Transverse colon (tissue), 4 donors: ENCODE measurements around the gene CYP4F12. TPM values are rescaled to one million over a fixed set of nuclear protein-coding genes. Genes with fewer than 3 reads are reported as not detected.
A peak's percentile ranks its signal among the peaks of the same experiment; 100 is the strongest.

Experiments
- DNase-seq: peaks from one replicate; pipeline ENCODE4 v3.0.0-alpha.2; 2019
- H3K27ac ChIP-seq, 4 donors: fragments of 200-600 bp; sonication (generic); 2 replicates each; pipeline ENCODE4 v1.5.1; 2016 to 2018; ENCODE audit warnings: inconsistent platforms in 4 of 4
- H3K27me3 ChIP-seq: fragments of 200-600 bp; sonication (generic); 2 replicates; pipeline ENCODE4 v1.5.1; 2017; ENCODE audit warnings: inconsistent platforms
- H3K36me3 ChIP-seq, 4 donors: fragments of 200-600 bp; sonication (generic); 2 replicates each; pipeline ENCODE4 v1.5.1; 2017 to 2019; ENCODE audit warnings: inconsistent platforms in 4 of 4
- H3K4me1 ChIP-seq, 4 donors: fragments of 200-600 bp; sonication (generic); 2 replicates each; pipeline ENCODE4 v1.5.1; 2017 to 2020; ENCODE audit warnings: inconsistent platforms in 4 of 4
- H3K4me3 ChIP-seq, 4 donors: fragments of 200-600 bp; sonication (generic); 1 replicate in 1 of 4; 2 replicates in 3 of 4; pipeline versions ENCODE4 v1.5.1 to v1.6.1; 2017 to 2019; ENCODE audit warnings: inconsistent platforms in 4 of 4
- H3K9me3 ChIP-seq, 2 donors: fragments of 200-600 bp; sonication (generic); 2 replicates each; pipeline ENCODE4 v1.5.1; 2017 to 2019; ENCODE audit warnings: inconsistent platforms in 2 of 2
- EP300 ChIP-seq: sonication (generic); formaldehyde crosslinking; IDR thresholded peaks from one replicate; pipeline ENCODE4 v1.6.1; 2017; ENCODE audit warnings: antibody characterized with exemption, low read depth
- POLR2A ChIP-seq: fragments of 450-650 bp; IDR thresholded peaks from one replicate; pipeline ENCODE4 v1.6.1; 2016; ENCODE audit warnings: antibody characterized with exemption, mild to moderate bottlenecking, moderate library complexity
- POLR2AphosphoS5 ChIP-seq, 3 donors: sonication (generic); formaldehyde crosslinking; IDR thresholded peaks; one replicate each; pipeline ENCODE4 v1.6.1; 2016; ENCODE audit warnings: antibody characterized with exemption in 3 of 3
- WGBS, 2 donors: methylation state at CpG; one replicate each; pipeline ENCODE4 v1.1.5; 2018; ENCODE audit warnings: low coverage in 1 of 2; 5-methylcytosine and 5-hydroxymethylcytosine counted together
- in situ Hi-C, 4 donors: fragments of 200-750 bp; cut with MboI; loops; one replicate each; pipeline versions ENCODE4 v1.15.0 to v1.15.1; 2017; ENCODE audit warnings: low sequenced_read_pairs in 3 of 4, low pct_ligation_motif_present in 1 of 4, low pct_unique_long_range_greater_than_20kb in 1 of 4
- intact Hi-C: fragments of 100-400 bp; cut with DNase I; formaldehyde crosslinking; loops from one replicate; pipeline ENCODE4 v1.15.1; 2023; ENCODE audit warnings: low total_unique reads
- total RNA-seq, 4 donors: library from RNA; depleted of rRNA; stranded (reverse); fragments of >200 nt; gene quantifications; one replicate each; pipeline ENCODE4 v1.1.0, GENCODE V29; 2016
- TF ChIP-seq, protein P1 (sequence below), 5 experiments: fragments of 200-600 bp in 3 of 5; fragments of 450-650 bp in 2 of 5; sonication (generic) in 3 of 5; IDR thresholded peaks; 1 replicate in 2 of 5; 2 replicates in 3 of 5; pipeline ENCODE4 v1.5.1; 2016 to 2017; ENCODE audit warnings: antibody characterized with exemption in 5 of 5, inconsistent platforms in 3 of 5, mild to moderate bottlenecking in 2 of 5, moderate library complexity in 1 of 5

Gene CYP4F12
- total RNA-seq, 4 donors from 2014 or later: 229 to 406 (median 273) TPM

DNA sequence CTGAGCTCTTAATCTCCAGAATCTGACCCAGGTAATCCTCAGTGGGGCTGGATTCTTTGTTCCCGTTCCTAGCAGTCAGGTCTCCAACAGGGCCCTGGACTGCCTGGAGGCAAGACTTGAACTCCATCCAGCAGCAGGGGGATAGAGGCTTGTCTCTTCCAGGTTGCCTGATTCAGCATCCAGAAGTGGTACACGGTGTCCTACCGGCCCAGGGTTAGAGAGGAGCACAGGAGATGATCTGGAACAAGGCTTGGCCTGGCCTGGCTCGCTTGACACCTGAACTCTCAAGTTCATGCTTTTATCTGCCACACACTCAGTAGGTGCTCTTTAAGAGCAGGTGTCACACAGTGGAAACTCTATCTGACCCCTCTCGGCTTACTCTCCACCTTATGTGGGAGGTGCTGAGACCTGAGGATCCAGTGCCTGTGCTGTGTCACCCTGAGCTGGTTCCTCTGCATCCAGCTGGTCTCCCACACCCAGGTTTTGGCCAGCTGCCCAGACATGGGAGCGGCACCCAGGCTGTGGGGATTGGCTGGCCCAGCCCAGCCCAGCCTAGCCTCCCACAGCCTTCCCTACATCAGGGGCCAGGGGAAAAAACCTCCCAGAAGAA is 32.5 kb upstream of the CYP4F12 start, which contains the start of gene CYP4F3:
TSS of gene CYP4F3 (plus strand) at position 604 of the 610 bp plus-strand sequence. CDS start 519 bp downstream, outside the sequence.
- Histone ChIP-seq H3K9me3 (no peaks in the 10 kb centered on the region), H3K27ac (peak within 1 kb of the TSS; percentile 83 to 88 (median 88)), H3K4me3 (no peak within 1 kb of the TSS), H3K27me3 (no peaks in the 10 kb centered on the region), H3K4me1 (peaks cover 0 to 26% (median 20%) of the 10 kb centered on the region in 4 donors), H3K36me3 (no peaks in the 10 kb centered on the region)
- intact Hi-C loops: no loop called here
- peak; percentile 96 for DNase-seq
- in situ Hi-C loops: loop anchor here (25.0 kb wide), 2 partner anchors 172 to 547 kb away; partner anchors contain the start of genes AP1M1 (in 3 of the 4), FAM32A (in 3 of the 4) and OR10H1 (in 2 of the 4)
- WGBS, 2 donors: 49% methylated on average over 6 of the region's 6 CpGs; no CpG with 5 or more reads in 1 of the 2 donors
- no peak for TF ChIP-seq EP300
- TF ChIP-seq POLR2A: no peak
- TF ChIP-seq, protein P1, sequence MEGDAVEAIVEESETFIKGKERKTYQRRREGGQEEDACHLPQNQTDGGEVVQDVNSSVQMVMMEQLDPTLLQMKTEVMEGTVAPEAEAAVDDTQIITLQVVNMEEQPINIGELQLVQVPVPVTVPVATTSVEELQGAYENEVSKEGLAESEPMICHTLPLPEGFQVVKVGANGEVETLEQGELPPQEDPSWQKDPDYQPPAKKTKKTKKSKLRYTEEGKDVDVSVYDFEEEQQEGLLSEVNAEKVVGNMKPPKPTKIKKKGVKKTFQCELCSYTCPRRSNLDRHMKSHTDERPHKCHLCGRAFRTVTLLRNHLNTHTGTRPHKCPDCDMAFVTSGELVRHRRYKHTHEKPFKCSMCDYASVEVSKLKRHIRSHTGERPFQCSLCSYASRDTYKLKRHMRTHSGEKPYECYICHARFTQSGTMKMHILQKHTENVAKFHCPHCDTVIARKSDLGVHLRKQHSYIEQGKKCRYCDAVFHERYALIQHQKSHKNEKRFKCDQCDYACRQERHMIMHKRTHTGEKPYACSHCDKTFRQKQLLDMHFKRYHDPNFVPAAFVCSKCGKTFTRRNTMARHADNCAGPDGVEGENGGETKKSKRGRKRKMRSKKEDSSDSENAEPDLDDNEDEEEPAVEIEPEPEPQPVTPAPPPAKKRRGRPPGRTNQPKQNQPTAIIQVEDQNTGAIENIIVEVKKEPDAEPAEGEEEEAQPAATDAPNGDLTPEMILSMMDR (IDR thresholded peaks at IDR 0.05): no peak
- peak; percentile 19 to 59 (median 48) for TF ChIP-seq POLR2AphosphoS5 (IDR thresholded peaks at IDR 0.05)

DNA sequence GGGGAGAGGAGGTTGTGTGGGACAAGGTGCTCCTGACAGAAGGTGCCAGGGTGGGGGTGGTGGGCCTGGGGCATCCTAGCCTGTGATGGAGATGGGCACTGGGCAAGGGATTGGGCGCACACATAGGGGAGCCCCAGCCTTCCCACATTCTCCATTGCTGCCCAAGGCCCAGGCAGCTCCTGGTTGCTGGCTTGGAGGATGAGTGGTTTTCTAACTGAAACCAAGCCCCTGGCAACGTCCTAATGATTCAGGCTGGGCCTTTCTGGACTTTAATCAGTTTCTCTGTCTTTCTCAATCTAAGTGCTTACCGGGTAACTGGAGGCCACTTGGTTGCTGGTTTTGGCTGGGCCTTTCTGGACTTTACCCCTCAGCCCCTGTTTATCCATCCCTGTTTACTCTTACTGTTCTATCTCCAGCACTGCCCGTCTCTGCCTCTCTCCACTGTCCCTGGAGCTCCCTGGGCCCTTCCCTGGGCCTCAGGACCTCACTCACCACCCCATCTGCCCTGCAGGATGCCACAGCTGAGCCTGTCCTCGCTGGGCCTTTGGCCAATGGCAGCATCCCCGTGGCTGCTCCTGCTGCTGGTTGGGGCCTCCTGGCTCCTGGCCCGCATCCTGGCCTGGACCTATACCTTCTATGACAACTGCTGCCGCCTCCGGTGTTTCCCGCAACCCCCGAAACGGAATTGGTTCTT is 31.8 kb upstream of the CYP4F12 start:
- in situ Hi-C loops: loop anchor here (25.0 kb wide), 2 partner anchors 171 to 546 kb away; partner anchors contain the start of genes AP1M1 (in 3 of the 4), FAM32A (in 3 of the 4) and OR10H1 (in 2 of the 4)
- 33 to 54% methylated on average over 2 to 12 of the region's 12 CpGs for WGBS, 2 donors

DNA sequence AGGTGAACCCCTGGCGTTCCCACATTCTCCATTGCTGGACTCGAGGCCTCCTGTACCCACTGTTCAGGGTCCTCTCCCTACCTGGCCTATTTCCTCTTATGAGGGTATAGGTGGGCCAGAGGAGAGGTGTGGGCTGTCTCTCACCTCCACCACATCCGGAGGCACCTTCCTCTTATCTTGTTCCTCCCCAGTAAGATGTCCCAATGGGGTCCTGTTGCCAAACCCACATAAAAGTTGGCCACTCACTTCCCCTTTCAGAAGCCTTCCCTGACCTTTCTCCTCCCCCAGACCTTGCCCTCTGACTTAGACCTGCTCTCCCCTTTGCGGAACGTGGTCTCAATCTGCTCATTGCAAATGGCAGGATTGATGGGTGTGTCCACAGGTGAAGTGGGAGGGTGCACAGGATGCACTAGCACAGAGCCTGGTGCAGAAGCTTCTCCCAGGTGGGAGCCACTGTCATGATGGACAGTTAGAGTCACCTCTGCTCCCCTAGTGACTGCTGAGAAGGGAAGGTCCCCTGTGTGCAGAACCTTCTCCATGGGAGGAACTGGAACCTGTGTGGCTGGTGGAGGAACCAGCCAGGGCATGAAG is 30.9 kb upstream of the CYP4F12 start:
- H3K9me3 ChIP-seq: no peaks in the 10 kb centered on the region
- H3K27ac ChIP-seq: peak overlapping the region; percentile 83 to 88 (median 88)
- H3K4me1 ChIP-seq: peaks cover 0 to 26% (median 20%) of the 10 kb centered on the region in 4 donors
- DNase-seq: no peak
- TF ChIP-seq POLR2AphosphoS5 (IDR thresholded peaks at IDR 0.05) (no peak), POLR2A (no peak), EP300 (no peak)
- TF ChIP-seq, protein P1 (IDR thresholded peaks at IDR 0.05): no peak
- H3K36me3 ChIP-seq: no peaks in the 10 kb centered on the region
- H3K27me3 ChIP-seq: no peaks in the 10 kb centered on the region
- H3K4me3 ChIP-seq: no peak overlapping the region
- 65% methylated on average over 5 of the region's 5 CpGs; no CpG with 5 or more reads in 1 of the 2 donors for WGBS, 2 donors
- intact Hi-C loops: no loop called here
- in situ Hi-C loops: loop anchor here (25.0 kb wide), 2 partner anchors 170 to 545 kb away; partner anchors contain the start of genes AP1M1 (in 3 of the 4), FAM32A (in 3 of the 4) and OR10H1 (in 2 of the 4)

More for the DNA sequence above, 31.8 kb upstream of the CYP4F12 start:
- intact Hi-C loops: no loop called here
- Histone ChIP-seq H3K4me1 (peaks cover 0 to 26% (median 20%) of the 10 kb centered on the region in 4 donors), H3K27me3 (no peaks in the 10 kb centered on the region), H3K4me3 (no peak overlapping the region), H3K36me3 (no peaks in the 10 kb centered on the region), H3K27ac (peak overlapping the region; percentile 83 to 88 (median 88)), H3K9me3 (no peaks in the 10 kb centered on the region)
- TF ChIP-seq, protein P1 (IDR thresholded peaks at IDR 0.05): no peak
- peak; percentile 20 for TF ChIP-seq POLR2A
- DNase-seq: peak; percentile 48

DNA sequence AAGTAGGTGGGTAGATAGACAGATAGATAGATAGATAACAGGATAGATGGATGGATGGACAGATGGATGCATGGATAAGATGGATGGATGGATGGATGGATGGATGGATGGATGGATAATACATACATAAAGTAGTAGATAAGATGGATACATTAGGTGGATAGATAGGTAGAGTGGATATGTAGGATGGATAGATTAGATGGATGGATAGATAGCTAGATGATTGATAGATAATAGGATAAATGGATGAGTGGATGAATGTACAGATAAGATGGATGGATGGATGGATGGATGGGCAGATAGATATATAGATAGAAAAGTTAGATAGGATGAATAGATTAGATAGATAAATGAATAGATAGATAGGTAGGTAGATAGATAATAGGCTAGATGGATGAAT is 30.1 kb upstream of the CYP4F12 start:
- H3K4me1 ChIP-seq: peaks cover 0 to 26% (median 20%) of the 10 kb centered on the region in 4 donors
- intact Hi-C loops (no loop called here), in situ Hi-C loops (loop anchor here (25.0 kb wide), 2 partner anchors 169 to 544 kb away; partner anchors contain the start of genes AP1M1 (in 3 of the 4), FAM32A (in 3 of the 4) and OR10H1 (in 2 of the 4))
- TF ChIP-seq, protein P1 (IDR thresholded peaks at IDR 0.05): no peak
- TF ChIP-seq POLR2AphosphoS5 (IDR thresholded peaks at IDR 0.05) (no peak), EP300 (no peak), POLR2A (no peak)
- no peaks in the 10 kb centered on the region for H3K27me3 ChIP-seq
- H3K27ac ChIP-seq: no peak overlapping the region
- H3K36me3 ChIP-seq: no peaks in the 10 kb centered on the region
- H3K4me3 ChIP-seq: no peak overlapping the region
- H3K9me3 ChIP-seq: no peaks in the 10 kb centered on the region
- no peak for DNase-seq
